ENCODE data around the gene RBCK1. TPM values are rescaled to one million over a fixed set of nuclear protein-coding genes. Genes with fewer than 3 reads are reported as not detected.

The RBCK1 gene
- total and polyA plus RNA-seq, 9 donors = 53.5 to 86.9 (median 76.6) TPM

DNA sequence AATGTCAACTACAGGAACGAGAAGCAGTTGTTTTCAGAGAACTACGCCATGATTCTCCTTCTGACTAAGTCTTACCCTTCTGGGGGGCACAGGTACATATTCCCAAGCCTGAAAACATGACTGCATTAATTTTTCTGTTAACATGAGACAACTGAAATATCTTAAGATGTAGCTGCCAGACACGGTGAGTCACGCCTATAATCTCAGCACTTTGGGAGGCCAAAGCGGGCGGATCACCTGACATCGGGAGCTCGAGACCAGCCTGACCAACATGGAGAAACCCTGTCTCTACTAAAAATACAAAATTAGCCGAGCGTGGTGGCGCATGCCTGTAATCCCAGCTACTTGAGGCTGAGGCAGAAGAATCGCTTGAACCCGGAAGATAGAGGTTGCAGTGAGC, 32.5 kb downstream of the RBCK1 start:
- 90 to 92% (median 90%) methylated on average over 13 of the region's 13 CpGs for WGBS, 3 donors
- no peaks in the 10 kb centered on the region for H3K27me3 ChIP-seq
- intact Hi-C loops (cut with DNase I) = no loop called here
- no peaks in the 10 kb centered on the region for H3K9me3 ChIP-seq
- H3K4me1 ChIP-seq (ENCODE audit: insufficient read depth) = peaks cover 4% of the 10 kb centered on the region
- H3K27ac ChIP-seq = no peak overlapping the region
- DNase-seq = no peak
- TF ChIP-seq POLR2A (IDR thresholded peaks at IDR 0.05) = no peak
- TF ChIP-seq EP300 (IDR thresholded peaks at IDR 0.05) = no peak
- TF ChIP-seq, protein P1, sequence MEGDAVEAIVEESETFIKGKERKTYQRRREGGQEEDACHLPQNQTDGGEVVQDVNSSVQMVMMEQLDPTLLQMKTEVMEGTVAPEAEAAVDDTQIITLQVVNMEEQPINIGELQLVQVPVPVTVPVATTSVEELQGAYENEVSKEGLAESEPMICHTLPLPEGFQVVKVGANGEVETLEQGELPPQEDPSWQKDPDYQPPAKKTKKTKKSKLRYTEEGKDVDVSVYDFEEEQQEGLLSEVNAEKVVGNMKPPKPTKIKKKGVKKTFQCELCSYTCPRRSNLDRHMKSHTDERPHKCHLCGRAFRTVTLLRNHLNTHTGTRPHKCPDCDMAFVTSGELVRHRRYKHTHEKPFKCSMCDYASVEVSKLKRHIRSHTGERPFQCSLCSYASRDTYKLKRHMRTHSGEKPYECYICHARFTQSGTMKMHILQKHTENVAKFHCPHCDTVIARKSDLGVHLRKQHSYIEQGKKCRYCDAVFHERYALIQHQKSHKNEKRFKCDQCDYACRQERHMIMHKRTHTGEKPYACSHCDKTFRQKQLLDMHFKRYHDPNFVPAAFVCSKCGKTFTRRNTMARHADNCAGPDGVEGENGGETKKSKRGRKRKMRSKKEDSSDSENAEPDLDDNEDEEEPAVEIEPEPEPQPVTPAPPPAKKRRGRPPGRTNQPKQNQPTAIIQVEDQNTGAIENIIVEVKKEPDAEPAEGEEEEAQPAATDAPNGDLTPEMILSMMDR (IDR thresholded peaks at IDR 0.05) = no peak
- H3K36me3 ChIP-seq = no peaks in the 10 kb centered on the region
- H3K4me3 ChIP-seq = no peak overlapping the region

DNA sequence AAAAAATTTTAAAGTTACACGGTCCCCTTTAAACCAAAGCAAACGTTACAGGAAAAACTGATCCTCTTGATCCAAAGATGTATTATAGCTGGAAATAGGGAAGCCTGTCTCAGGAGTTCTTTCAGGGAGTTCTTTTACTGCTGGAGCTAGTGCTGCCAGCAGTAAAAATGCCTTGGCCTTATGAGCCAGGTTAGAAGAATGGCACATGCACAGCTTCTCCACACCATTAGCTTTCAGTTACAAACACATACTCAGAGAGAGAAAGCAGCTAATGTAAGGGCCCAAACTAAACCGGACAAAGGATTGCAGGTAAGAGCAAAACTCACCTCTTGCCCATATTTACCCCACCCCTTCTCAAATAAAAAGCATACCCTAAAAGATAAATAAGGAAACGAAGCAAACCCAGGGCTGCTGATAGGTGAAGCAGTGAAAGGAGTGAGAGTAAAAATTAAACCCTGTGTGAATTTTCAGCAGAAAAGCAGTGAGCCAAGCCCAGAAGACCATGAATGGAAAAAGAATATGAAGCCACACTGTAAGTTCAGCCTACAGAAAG, 35.2 kb downstream of the RBCK1 start:
- intact Hi-C loops (cut with DNase I) = no loop called here
- peaks cover 4% of the 10 kb centered on the region for H3K4me1 ChIP-seq (ENCODE audit: insufficient read depth)
- no peak overlapping the region for H3K4me3 ChIP-seq
- TF ChIP-seq, protein P1 (IDR thresholded peaks at IDR 0.05) = no peak
- no peak for TF ChIP-seq POLR2A (IDR thresholded peaks at IDR 0.05)
- TF ChIP-seq EP300 (IDR thresholded peaks at IDR 0.05) = no peak
- WGBS, 3 donors = 59 to 82% (median 80%) methylated on average over 4 of the region's 4 CpGs
- H3K27me3 ChIP-seq = no peaks in the 10 kb centered on the region
- no peak for DNase-seq
- no peaks in the 10 kb centered on the region for H3K9me3 ChIP-seq
- no peaks in the 10 kb centered on the region for H3K36me3 ChIP-seq
- no peak overlapping the region for H3K27ac ChIP-seq

DNA sequence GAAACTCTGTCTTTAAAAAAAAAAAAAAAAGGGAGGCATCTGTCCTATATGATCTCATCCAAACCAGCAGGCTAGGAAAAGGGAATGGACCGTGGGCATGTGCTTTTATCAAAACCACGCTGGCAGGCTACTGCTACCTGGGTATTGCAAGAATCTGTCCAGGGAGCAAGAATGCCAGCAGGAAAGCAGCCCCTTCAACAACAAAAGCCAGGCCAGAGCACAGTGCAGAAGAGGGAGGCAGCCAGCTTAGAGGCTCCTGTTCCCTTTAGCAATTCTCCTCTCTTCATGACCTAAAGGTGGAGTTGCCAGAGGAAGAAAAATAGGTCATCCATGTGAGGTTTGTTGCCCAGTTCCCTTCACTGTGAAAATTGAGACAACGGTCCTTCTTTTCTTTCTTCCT, 36.0 kb downstream of the RBCK1 start:
- Histone ChIP-seq H3K27me3 (no peaks in the 10 kb centered on the region), H3K27ac (no peak overlapping the region), H3K4me1 (ENCODE audit: insufficient read depth) (peaks cover 4% of the 10 kb centered on the region), H3K4me3 (no peak overlapping the region), H3K36me3 (no peaks in the 10 kb centered on the region), H3K9me3 (no peaks in the 10 kb centered on the region)
- intact Hi-C loops (cut with DNase I) = no loop called here
- DNase-seq = no peak
- TF ChIP-seq EP300 (IDR thresholded peaks at IDR 0.05) (no peak), POLR2A (IDR thresholded peaks at IDR 0.05) (no peak)
- TF ChIP-seq, protein P1 (IDR thresholded peaks at IDR 0.05) = no peak
- 69 to 74% (median 70%) methylated on average over 3 of the region's 3 CpGs for WGBS, 3 donors

DNA sequence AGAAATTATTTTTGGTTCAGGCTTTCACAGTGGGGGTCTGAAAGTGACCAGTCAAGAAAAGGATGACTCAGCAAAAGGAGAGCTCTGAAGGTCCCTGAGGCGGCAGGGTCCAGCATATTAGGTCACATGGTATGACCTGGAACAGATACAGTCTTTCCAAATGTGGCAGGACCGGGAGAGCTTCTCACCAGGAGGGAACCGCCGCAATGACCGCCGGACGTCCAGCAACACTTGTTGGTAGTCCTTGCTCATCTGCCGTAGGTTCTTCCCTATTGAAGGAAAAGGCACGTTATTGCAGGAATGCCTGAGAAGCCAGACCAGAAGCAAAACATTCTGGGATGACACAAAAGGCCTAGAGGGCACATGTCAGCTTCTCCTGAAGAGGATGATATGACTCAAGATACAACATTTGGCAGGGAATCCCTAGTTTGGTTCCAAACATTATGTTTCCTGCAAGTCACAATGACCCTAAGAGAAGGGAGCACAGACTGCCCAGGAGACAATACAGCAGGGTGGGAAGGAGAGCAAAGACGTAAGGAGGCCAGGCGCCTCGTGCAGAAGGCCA, 36.8 kb downstream of the RBCK1 start:
- no peak for DNase-seq
- intact Hi-C loops (cut with DNase I) = no loop called here
- Histone ChIP-seq H3K27me3 (no peaks in the 10 kb centered on the region), H3K4me3 (no peak overlapping the region), H3K27ac (no peak overlapping the region), H3K4me1 (ENCODE audit: insufficient read depth) (peaks cover 4% of the 10 kb centered on the region), H3K36me3 (no peaks in the 10 kb centered on the region), H3K9me3 (no peaks in the 10 kb centered on the region)
- WGBS, 3 donors = 53 to 58% (median 53%) methylated on average over 12 of the region's 12 CpGs
- TF ChIP-seq EP300 (IDR thresholded peaks at IDR 0.05) (no peak), POLR2A (IDR thresholded peaks at IDR 0.05) (no peak)
- TF ChIP-seq, protein P1 (IDR thresholded peaks at IDR 0.05) = no peak

Data from ovary (tissue), 9 donors.